Coronary artery (tissue), 2 donors: ENCODE results near the gene KRT83.
A peak's percentile ranks its signal among the peaks of the same experiment; 100 is the strongest.
"Not testable (repeated sequence)": the region's sequence is repeated elsewhere in the genome, so short reads cannot be mapped to it uniquely, and the experiment has no call there.

Experiments
- DNase-seq: peaks from one replicate; pipeline ENCODE4 v3.0.0-alpha.2; 2017; ENCODE audit warnings: low spot score
- H3K27ac ChIP-seq, 2 donors: fragments of 200-600 bp; sonication (generic); one replicate each; pipeline ENCODE4 v1.5.1; 2016 to 2019
- H3K4me3 ChIP-seq: fragments of 200-600 bp; sonication (generic); 2 replicates; pipeline ENCODE4 v1.5.1; 2016; ENCODE audit warnings: mild to moderate bottlenecking, moderate library complexity
- TF ChIP-seq, protein P1 (sequence below): fragments of 200-600 bp; sonication (generic); IDR thresholded peaks from one replicate; pipeline ENCODE4 v1.5.1; 2019; ENCODE audit warnings: antibody characterized with exemption

The KRT83 gene

DNA sequence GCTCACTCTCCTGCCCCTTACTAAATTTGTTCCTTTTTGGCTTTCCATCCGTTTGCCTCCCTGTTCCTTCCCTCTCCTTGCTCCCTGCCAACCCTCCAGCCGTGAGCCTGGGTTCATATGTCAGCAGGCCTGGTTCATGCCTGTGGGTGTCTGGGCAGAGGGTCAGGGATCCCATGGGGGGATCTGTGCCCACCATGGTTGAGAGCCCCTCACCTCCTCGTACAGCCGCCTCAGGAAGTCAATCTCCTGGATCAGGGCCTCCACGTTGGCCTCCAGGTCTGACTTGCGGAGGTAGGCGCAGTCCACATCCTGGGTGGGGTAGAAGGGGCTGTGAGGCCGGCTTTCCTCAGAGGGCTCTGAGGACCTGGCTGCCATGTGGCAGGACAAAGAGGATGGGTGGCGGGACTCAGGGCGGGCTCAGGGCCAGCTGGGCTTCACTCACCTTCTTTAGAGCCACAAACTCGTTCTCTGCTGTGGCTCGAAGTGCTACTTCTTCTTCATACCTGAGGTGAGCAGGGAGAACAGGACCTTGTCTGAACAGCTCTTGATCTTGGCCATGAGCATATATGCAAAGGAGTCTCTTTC is 3.6 kb downstream of the KRT83 start:
- H3K4me3 ChIP-seq, result no peak overlapping the region
- TF ChIP-seq, protein P1, sequence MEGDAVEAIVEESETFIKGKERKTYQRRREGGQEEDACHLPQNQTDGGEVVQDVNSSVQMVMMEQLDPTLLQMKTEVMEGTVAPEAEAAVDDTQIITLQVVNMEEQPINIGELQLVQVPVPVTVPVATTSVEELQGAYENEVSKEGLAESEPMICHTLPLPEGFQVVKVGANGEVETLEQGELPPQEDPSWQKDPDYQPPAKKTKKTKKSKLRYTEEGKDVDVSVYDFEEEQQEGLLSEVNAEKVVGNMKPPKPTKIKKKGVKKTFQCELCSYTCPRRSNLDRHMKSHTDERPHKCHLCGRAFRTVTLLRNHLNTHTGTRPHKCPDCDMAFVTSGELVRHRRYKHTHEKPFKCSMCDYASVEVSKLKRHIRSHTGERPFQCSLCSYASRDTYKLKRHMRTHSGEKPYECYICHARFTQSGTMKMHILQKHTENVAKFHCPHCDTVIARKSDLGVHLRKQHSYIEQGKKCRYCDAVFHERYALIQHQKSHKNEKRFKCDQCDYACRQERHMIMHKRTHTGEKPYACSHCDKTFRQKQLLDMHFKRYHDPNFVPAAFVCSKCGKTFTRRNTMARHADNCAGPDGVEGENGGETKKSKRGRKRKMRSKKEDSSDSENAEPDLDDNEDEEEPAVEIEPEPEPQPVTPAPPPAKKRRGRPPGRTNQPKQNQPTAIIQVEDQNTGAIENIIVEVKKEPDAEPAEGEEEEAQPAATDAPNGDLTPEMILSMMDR, result no peak
- H3K27ac ChIP-seq, result no peak overlapping the region
- DNase-seq, result peak; percentile 63

DNA sequence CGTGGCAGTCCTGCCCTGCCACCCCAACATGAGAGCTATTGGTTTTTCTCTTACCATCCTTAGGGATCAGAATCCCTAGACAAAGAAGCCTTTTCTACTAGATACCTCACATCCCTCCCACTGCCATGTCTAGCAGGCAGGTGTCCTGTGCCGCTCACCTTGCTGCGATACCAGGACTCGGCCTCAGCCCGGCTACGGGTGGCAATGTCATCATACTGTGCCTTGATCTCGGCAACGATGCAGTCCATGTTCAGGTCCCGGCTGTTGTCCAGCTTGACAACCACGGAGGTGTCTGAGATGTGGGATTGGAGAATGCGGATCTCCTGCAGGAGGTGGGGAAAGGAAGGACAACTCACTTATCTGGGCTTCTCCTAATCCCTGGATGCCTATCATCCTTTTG is 4.5 kb downstream of the KRT83 start:
- DNase-seq, result peak; percentile 67
- TF ChIP-seq, protein P1, result no peak
- Histone ChIP-seq H3K27ac (no peak overlapping the region), H3K4me3 (no peak overlapping the region)

DNA sequence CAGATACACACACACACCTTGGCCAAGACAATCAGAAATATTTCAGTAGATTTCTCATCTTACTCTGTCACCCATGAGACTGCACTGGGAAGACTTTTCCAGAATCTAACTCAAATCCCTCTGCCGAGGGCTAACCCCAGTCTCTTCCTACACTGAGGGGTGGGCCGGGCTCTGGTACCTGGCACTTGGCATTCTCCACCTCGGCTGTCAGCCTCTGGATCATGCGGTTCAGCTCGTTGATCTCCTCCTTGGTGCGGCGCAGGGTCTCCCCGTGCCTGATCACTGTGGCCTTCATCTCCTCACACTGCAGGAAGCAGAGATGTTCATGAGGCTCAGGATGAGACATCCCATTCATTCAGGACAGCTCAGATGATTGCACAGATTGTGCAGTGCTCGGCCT is 4.9 kb downstream of the KRT83 start:
- Histone ChIP-seq H3K27ac (no peak overlapping the region), H3K4me3 (no peak overlapping the region)
- TF ChIP-seq, protein P1, result no peak
- DNase-seq, result peak; percentile 16

DNA sequence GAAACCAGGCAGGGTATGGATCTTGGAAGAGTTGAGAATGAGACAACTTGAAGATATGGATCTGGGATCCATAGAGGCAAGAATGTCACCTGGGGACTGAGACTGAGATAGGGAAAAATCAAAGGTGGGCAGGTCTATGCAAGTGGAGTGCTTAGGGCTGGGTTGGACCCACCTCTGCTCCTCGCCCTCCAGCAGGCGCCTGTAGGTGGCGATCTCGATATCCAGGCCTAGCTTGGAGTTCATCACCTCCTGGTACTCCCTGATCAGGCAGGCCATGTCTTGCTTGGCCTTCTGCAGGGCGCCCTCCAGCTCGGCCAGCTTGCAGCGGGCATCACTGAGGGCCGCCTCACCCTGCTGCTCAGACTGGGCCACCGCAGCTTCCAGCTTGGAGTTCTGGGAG is 5.5 kb downstream of the KRT83 start:
- H3K4me3 ChIP-seq, DNase-seq, H3K27ac ChIP-seq: not testable (repeated sequence)

DNA sequence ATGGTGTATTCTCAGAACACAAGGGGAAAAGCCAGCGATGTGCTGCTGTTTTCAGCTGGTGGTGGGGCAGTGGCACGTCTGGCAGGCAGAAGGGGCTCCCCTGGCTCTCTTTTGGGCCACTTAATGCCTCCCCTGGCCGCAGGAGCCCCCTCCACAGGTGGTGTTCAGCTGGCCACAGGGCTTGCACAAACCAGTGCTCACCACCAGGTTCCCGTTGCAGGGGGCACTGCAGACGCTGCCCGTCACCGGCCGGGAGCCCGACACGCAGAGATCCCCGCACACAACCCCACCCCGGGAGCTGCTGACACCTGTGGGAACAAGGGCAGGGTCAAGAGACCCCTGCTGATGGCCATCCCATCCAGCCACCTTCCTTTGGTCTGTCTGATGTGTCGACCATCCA is 6.7 kb downstream of the KRT83 start:
- peak; percentile 69 for DNase-seq
- Histone ChIP-seq H3K27ac (no peak overlapping the region), H3K4me3 (no peak overlapping the region)
- TF ChIP-seq, protein P1, result no peak

DNA sequence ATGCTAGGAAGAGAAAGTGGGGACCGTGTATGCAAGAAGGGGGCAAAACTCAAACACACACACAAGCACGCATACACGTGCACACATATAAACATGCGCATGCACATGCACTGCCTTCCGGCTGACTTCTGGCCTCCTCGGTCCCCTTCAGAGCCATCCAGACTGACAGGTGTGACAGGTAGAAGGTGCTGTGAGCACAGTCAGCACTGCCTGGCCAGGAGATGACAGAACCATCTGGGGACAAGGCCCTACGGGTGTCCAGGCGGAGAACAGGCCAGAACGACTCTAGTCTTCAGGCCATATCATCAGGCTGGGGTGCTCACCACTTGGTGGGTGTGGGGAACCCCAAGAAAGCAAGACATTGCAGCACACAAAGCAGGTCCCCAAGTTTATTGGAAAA is 7.3 kb downstream of the KRT83 start:
- H3K27ac ChIP-seq, result no peak overlapping the region
- no peak overlapping the region for H3K4me3 ChIP-seq
- TF ChIP-seq, protein P1, result no peak
- DNase-seq, result peak; percentile 43

DNA sequence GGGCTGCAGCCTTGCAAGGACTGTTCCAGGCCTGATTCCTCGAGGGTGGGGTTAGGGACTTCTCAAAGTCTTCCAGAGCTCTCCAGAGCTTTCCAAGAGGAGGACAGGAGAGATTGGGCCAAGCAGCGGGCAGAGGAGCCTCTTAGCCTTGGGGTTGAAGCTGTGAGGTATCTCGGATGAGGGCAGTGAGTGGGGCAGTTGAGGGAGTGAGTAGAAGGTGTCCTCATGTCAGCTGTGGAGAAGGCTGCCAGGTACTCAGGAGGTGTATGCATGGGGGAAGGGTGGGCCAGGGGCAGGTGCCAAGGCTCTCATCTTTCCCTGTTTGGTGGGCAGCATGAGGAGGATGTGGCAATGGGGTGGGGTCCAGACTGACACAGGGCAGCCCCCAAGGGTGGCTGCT is 7.7 kb downstream of the KRT83 start:
- TF ChIP-seq, protein P1, result no peak
- peak; percentile 19 for DNase-seq
- Histone ChIP-seq H3K4me3 (no peak overlapping the region), H3K27ac (no peak overlapping the region)

DNA sequence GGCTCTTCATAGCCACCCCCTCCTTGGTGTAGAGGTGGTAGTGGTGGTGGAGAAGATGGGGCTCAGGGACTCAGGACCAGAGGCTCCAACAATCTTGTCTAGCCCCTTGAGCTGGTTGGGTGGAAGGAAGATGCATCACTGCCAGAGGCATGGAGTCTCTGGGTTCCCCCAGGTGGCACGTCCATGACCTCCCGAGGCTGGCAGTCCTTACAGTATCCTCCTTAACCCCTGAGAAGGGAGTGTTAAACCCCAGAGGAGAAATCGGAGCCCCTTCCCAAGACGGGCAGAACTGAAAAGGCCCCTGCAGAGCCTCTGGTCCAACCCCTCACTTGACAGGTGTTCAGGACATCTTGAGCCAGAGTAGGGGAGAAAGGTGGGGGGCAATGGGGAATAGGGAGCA is 9.1 kb downstream of the KRT83 start:
- Histone ChIP-seq H3K27ac (no peak overlapping the region), H3K4me3 (no peak overlapping the region)
- DNase-seq, result peak; percentile 58
- TF ChIP-seq, protein P1, result no peak
